Naive thymus-derived CD4-positive, alpha-beta T cell (primary cell): ENCODE data around the gene CFAP43. TPM values are rescaled to one million over a fixed set of nuclear protein-coding genes. Genes with fewer than 3 reads are reported as not detected.

Experiments used
- ATAC-seq: fragments of 150-1000 bp; cut with Tn5 transposase; 2 replicates; pipeline ENCODE4 v1.10.0; 2021; ENCODE audit warnings: mild to moderate bottlenecking, moderate library complexity
- CTCF ChIA-PET: fragments of 350-600 bp; sonication (Branson Sonifier 250); formaldehyde crosslinking; loops from one replicate; lab custom pipeline; 2021; ENCODE audit warnings: antibody characterized with exemption; lab: Charles Lee
- POLR2A ChIA-PET: fragments of 350-600 bp; sonication (Branson Sonifier 250); formaldehyde crosslinking; loops from one replicate; lab custom pipeline; 2021; ENCODE audit warnings: antibody characterized with exemption, inconsistent platforms; lab: Charles Lee
- DNase-seq, 9 donors: peaks; one replicate each; pipeline versions ENCODE4 v3.0.0 to v3.0.0-alpha.2; 2020 to 2022; ENCODE audit warnings: mixed read lengths in 1 of 9
- H3K27ac ChIP-seq: one replicate; pipeline ENCODE4 v1.7.0; 2013; ENCODE audit warnings: mild to moderate bottlenecking, low read depth, low read length, moderate library complexity
- H3K27me3 ChIP-seq, 2 donors: one replicate each; pipeline ENCODE4 v1.7.0; 2013; ENCODE audit warnings: low read length in 2 of 2, mild to moderate bottlenecking in 2 of 2, moderate library complexity in 2 of 2; ENCODE audit not compliant: control insufficient read depth in 2 of 2, insufficient read depth in 2 of 2
- H3K36me3 ChIP-seq, 3 experiments: 1 replicate in 2 of 3; 2 replicates in 1 of 3; pipeline ENCODE4 v1.7.0; 2013; ENCODE audit warnings: low read length in 3 of 3, mild to moderate bottlenecking in 3 of 3, moderate library complexity in 1 of 3; ENCODE audit not compliant: insufficient read depth in 3 of 3, control insufficient read depth in 2 of 3
- H3K4me1 ChIP-seq, 2 donors: one replicate each; pipeline ENCODE4 v1.7.0; 2013; ENCODE audit warnings: low read length in 2 of 2, mild to moderate bottlenecking in 2 of 2, moderate library complexity in 1 of 2; ENCODE audit not compliant: control insufficient read depth in 2 of 2, insufficient read depth in 2 of 2
- H3K4me3 ChIP-seq: 2 replicates; pipeline ENCODE4 v1.7.0; 2013; ENCODE audit warnings: mild to moderate bottlenecking, low read length
- H3K9me3 ChIP-seq, 3 experiments: 1 replicate in 2 of 3; 2 replicates in 1 of 3; pipeline ENCODE4 v1.7.0; 2013; ENCODE audit warnings: low read length in 3 of 3; ENCODE audit not compliant: control insufficient read depth in 2 of 3
- H3K27ac Mint-ChIP-seq, 9 donors: one replicate each; pipeline ENCODE4 v1.8.0; 2020 to 2022; ENCODE audit warnings: mixed read lengths in 9 of 9, mild to moderate bottlenecking in 8 of 9, moderate library complexity in 5 of 9, inconsistent platforms in 2 of 9
- H3K27me3 Mint-ChIP-seq, 5 donors: one replicate each; pipeline ENCODE4 v1.8.0; 2021 to 2022; ENCODE audit warnings: mixed read lengths in 5 of 5, mild to moderate bottlenecking in 1 of 5
- H3K36me3 Mint-ChIP-seq, 5 donors: one replicate each; pipeline ENCODE4 v1.8.0; 2020 to 2022; ENCODE audit warnings: mixed read lengths in 5 of 5, mild to moderate bottlenecking in 3 of 5, inconsistent platforms in 1 of 5
- H3K4me1 Mint-ChIP-seq, 7 donors: one replicate each; pipeline ENCODE4 v1.8.0; 2020 to 2022; ENCODE audit warnings: mixed read lengths in 7 of 7, mild to moderate bottlenecking in 3 of 7, inconsistent platforms in 1 of 7
- H3K4me3 Mint-ChIP-seq, 10 donors: one replicate each; pipeline ENCODE4 v1.8.0; 2020 to 2022; ENCODE audit warnings: mild to moderate bottlenecking in 10 of 10, mixed read lengths in 10 of 10, moderate library complexity in 6 of 10, inconsistent platforms in 2 of 10
- H3K9me3 Mint-ChIP-seq, 11 donors: one replicate each; pipeline ENCODE4 v1.8.0; 2020 to 2022; ENCODE audit warnings: mixed read lengths in 11 of 11, mild to moderate bottlenecking in 4 of 11, inconsistent platforms in 1 of 11, moderate library complexity in 1 of 11
- intact Hi-C, 2 donors: fragments of 100-400 bp; cut with micrococcal nuclease; formaldehyde crosslinking; loops; one replicate each; pipeline ENCODE4 v1.15.1; 2023
- polyA plus RNA-seq, 2 donors: library from polyadenylated mRNA; unstranded; fragments of 300-500 nt; fragmentation: Illumina TruSeq; gene quantifications; one replicate each; pipeline ENCODE4 v1.2.3, GENCODE V29; 2021
- total RNA-seq, 6 experiments: library from RNA in 5 of 6; stranded (reverse) in 5 of 6; gene quantifications; 1 replicate in 5 of 6; 2 replicates in 1 of 6; pipeline ENCODE4 v1.2.3 and lab custom pipeline; 2021 to 2026

CFAP43 gene
- total and polyA plus RNA-seq, 7 experiments from 2014 or later: 0.14 to 0.17 TPM; not detected in 5

DNA sequence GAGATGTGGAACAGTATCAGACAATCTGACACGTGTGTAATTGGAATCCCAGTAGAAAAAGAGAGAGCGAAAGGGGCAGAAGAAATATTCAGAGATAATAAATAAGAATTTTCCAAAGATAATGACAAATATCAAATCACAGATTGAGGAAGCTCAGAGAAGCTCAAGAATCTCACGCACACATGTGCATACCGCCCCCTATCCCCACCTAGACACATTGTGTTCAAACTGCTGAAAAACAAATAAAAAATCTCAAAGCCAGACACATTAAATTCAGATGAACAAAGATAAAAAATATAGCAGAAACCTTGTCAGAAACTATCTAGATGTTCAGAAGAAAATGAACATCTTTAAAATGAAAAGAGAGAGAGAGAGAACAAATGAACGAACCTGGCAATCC lies 92.9 kb downstream of the CFAP43 start:
- Histone ChIP-seq H3K36me3 (no peaks in the 10 kb centered on the region), H3K9me3 (no peaks in the 10 kb centered on the region), H3K4me3 (no peak overlapping the region), H3K27me3 (peaks cover 0 to 3% of the 10 kb centered on the region in 2 donors), H3K4me1 (no peaks in the 10 kb centered on the region), H3K27ac (no peak overlapping the region)
- H3K27me3 Mint-ChIP-seq: peaks cover 1 to 49% (median 11%) of the 10 kb centered on the region in 5 donors
- H3K4me1 Mint-ChIP-seq: no peaks in the 10 kb centered on the region
- ChIA-PET POLR2A (no interaction called here), CTCF (interaction anchor here (1.4 kb wide), 1 partner anchor 17 kb away, joined by 5 read pairs; no protein-coding TSS in a partner anchor)
- no peak overlapping the region for H3K27ac Mint-ChIP-seq
- intact Hi-C loops: loop anchor here in 1 of 2 donors (1.0 kb wide), 1 partner anchor 251 kb away; no protein-coding TSS in a partner anchor
- H3K9me3 Mint-ChIP-seq: no peaks in the 10 kb centered on the region
- DNase-seq: peak in 2 of 9 donors; percentile 8 to 14
- H3K4me3 Mint-ChIP-seq: no peak overlapping the region
- peak; percentile 65 for ATAC-seq
- H3K36me3 Mint-ChIP-seq: peaks cover 0 to 3% (median 0%) of the 10 kb centered on the region in 5 donors

DNA sequence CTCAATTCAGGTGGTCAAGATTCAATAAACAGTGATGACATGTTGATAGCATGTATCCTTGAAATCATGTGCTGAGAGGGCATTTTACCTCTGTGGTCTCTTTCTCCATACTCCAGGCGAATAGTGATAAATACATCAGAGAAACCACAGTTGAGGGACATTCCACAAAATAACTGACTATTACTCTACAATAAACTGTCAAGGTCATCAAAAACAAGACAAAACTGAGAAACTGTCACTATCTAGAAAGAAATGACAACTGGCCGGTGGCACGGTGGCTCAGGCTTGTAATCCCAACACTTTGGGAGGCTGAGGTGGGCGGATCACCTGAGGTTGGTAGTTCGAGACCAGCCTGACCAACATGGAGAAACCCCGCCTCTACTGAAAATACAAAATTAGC lies 94.0 kb downstream of the CFAP43 start:
- Mint-ChIP-seq H3K9me3 (no peaks in the 10 kb centered on the region), H3K27ac (no peak overlapping the region), H3K4me3 (no peak overlapping the region), H3K4me1 (no peaks in the 10 kb centered on the region), H3K27me3 (peaks cover 0 to 52% (median 18%) of the 10 kb centered on the region in 5 donors), H3K36me3 (peaks cover 0 to 4% (median 0%) of the 10 kb centered on the region in 5 donors)
- no peak overlapping the region for H3K4me3 ChIP-seq
- H3K4me1 ChIP-seq: no peaks in the 10 kb centered on the region
- no peak overlapping the region for H3K27ac ChIP-seq
- CTCF ChIA-PET: interaction anchor here (0.6 to 0.7 kb wide), 2 partner anchors 176 to 365 kb away, joined by 3 read pairs; no protein-coding TSS in a partner anchor
- intact Hi-C loops: no loop called here
- no peaks in the 10 kb centered on the region for H3K36me3 ChIP-seq
- H3K27me3 ChIP-seq: peaks cover 0 to 6% of the 10 kb centered on the region in 2 donors
- POLR2A ChIA-PET: interaction anchor here (1.4 kb wide), 1 partner anchor 16 kb away, joined by 5 read pairs; the partner anchor contains the start of gene SFR1
- H3K9me3 ChIP-seq: no peaks in the 10 kb centered on the region
- no peak for ATAC-seq
- no peak for DNase-seq

DNA sequence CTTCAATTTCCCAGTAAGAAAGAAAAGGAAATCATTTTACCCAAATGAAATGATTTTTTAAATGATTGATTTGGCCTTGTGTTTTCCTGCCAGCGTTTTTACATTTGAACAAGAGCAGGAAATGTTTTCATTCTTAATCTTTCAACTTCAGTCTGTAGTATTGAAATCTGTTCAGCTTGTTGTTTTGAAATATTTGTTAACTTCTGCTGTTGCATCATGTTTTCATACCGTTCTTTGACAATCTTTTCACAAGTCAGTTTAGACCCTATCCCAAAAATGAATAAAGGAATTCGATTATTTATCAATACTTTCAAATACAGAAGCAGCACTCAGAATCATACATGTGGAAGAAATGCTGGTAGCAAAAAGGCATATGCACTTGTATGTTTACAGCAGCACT lies 102.1 kb downstream of the CFAP43 start:
- Mint-ChIP-seq H3K36me3 (peaks cover 4 to 12% (median 7%) of the 10 kb centered on the region in 5 donors), H3K4me3 (no peak overlapping the region), H3K4me1 (peaks cover 0 to 13% (median 4%) of the 10 kb centered on the region in 7 donors), H3K27me3 (peaks cover 7 to 30% (median 20%) of the 10 kb centered on the region in 5 donors), H3K9me3 (no peaks in the 10 kb centered on the region), H3K27ac (no peak overlapping the region)
- Histone ChIP-seq H3K27me3 (peaks cover 0 to 6% of the 10 kb centered on the region in 2 donors), H3K36me3 (no peaks in the 10 kb centered on the region), H3K9me3 (no peaks in the 10 kb centered on the region), H3K27ac (no peak overlapping the region), H3K4me1 (no peaks in the 10 kb centered on the region), H3K4me3 (no peak overlapping the region)
- no peak for DNase-seq
- no peak for ATAC-seq
- CTCF ChIA-PET: no interaction called here
- POLR2A ChIA-PET: interaction anchor here (0.6 to 2.6 kb wide), 2 partner anchors 9 to 221 kb away, joined by 5 to 14 read pairs; partner anchors contain the start of gene SFR1
- intact Hi-C loops: no loop called here

DNA sequence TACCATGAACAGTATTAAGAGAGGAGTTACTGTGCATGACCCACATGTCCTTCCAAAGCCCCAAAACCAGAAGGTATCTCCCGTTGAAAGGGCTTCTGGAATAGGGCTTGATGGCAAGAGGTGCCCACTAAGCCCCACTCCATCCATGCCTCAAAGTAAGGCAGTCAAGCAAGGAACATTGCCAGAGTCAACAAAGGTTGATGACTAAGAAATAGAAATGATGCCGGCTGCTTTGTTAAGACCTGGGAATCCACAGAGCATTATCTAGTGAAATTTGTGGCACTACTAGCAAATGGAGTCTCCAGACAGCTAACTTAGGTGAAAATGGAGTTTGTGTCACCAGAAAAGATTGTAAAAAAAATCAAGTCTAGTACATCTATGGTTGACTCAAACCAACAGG lies 104.0 kb downstream of the CFAP43 start:
- Mint-ChIP-seq H3K4me1 (peaks cover 2 to 23% (median 11%) of the 10 kb centered on the region in 7 donors), H3K9me3 (no peaks in the 10 kb centered on the region), H3K36me3 (peaks cover 4 to 9% (median 7%) of the 10 kb centered on the region in 5 donors), H3K4me3 (no peak overlapping the region), H3K27me3 (peaks cover 7 to 14% (median 8%) of the 10 kb centered on the region in 5 donors), H3K27ac (no peak overlapping the region)
- Histone ChIP-seq H3K9me3 (no peaks in the 10 kb centered on the region), H3K27ac (no peak overlapping the region), H3K27me3 (no peaks in the 10 kb centered on the region), H3K36me3 (no peaks in the 10 kb centered on the region), H3K4me1 (peaks cover under 1 to 2% of the 10 kb centered on the region in 2 donors), H3K4me3 (no peak overlapping the region)
- DNase-seq: no peak
- POLR2A ChIA-PET: no interaction called here
- intact Hi-C loops: loop anchor here in 1 of 2 donors (10.0 kb wide), 1 partner anchor 1733 kb away; the partner anchor contains the start of gene NFKB2
- CTCF ChIA-PET: interaction anchor here (1.3 kb wide), 1 partner anchor 12 kb away, joined by 3 read pairs; no protein-coding TSS in a partner anchor
- no peak for ATAC-seq

DNA sequence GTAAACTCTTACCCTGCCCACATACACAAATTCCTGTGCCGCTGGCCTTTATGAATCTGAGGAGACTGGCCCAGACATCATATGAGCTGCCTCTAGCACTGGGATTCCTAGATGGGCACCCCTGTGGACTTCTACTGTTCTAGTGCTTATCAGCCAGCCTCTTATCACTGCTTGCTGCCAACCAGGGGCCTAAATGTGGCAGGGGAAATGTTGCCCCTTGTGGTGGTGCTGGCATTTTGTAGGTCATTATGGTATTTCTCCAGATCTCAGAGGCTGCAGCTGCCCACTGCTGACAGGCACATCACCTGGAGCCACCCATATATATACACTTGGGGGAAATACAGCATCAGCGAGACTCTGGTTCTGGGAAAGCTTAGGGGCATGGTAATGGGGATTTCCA lies 104.8 kb downstream of the CFAP43 start:
- H3K27me3 ChIP-seq: no peaks in the 10 kb centered on the region
- no peaks in the 10 kb centered on the region for H3K9me3 ChIP-seq
- CTCF ChIA-PET: interaction anchor here (1.3 kb wide), 1 partner anchor 13 kb away, joined by 3 read pairs; no protein-coding TSS in a partner anchor
- H3K4me1 Mint-ChIP-seq: peaks cover 8 to 29% (median 19%) of the 10 kb centered on the region in 7 donors
- H3K36me3 Mint-ChIP-seq: peaks cover 4 to 9% (median 7%) of the 10 kb centered on the region in 5 donors
- no peak overlapping the region for H3K4me3 Mint-ChIP-seq
- DNase-seq: no peak
- no peak overlapping the region for H3K4me3 ChIP-seq
- H3K27ac ChIP-seq: no peak overlapping the region
- intact Hi-C loops: loop anchor here in 1 of 2 donors (10.0 kb wide), 1 partner anchor 1733 kb away; the partner anchor contains the start of gene NFKB2
- H3K36me3 ChIP-seq: no peaks in the 10 kb centered on the region
- peak overlapping the region in 1 of 9 donors; percentile 5 for H3K27ac Mint-ChIP-seq
- ATAC-seq: peak; percentile 45
- peaks cover 0 to 6% (median under 1%) of the 10 kb centered on the region in 5 donors for H3K27me3 Mint-ChIP-seq
- peaks cover 8 to 9% of the 10 kb centered on the region in 2 donors for H3K4me1 ChIP-seq
- no peaks in the 10 kb centered on the region for H3K9me3 Mint-ChIP-seq
- POLR2A ChIA-PET: no interaction called here

DNA sequence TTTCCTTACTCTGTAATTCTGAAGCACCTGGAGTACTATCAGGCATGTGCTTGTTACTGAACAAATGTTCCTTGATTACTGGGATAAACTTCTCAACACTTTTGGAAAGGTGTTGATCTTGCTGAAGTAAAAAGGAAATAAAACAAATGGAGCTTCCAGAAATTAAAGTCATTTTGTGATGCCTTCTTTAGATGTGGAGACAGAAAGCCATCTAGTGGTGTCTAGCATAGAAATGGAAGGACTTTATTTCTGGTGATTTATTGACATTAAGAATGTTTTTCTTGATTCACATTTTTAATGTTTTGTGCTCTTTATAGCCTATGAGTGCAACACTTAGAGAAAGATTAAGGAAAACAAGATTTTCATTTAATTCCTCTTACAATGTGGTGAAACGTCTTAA lies 108.8 kb downstream of the CFAP43 start:
- Histone ChIP-seq H3K36me3 (peaks cover 0 to 4% (median 0%) of the 10 kb centered on the region in 3 experiments), H3K4me3 (no peak overlapping the region), H3K4me1 (peaks cover 13 to 18% of the 10 kb centered on the region in 2 donors), H3K27me3 (no peaks in the 10 kb centered on the region), H3K9me3 (no peaks in the 10 kb centered on the region), H3K27ac (peak overlapping the region; percentile 95)
- H3K4me1 Mint-ChIP-seq: peaks cover 9 to 47% (median 32%) of the 10 kb centered on the region in 7 donors
- H3K9me3 Mint-ChIP-seq: no peaks in the 10 kb centered on the region
- H3K4me3 Mint-ChIP-seq: peak overlapping the region in 9 of 10 donors; percentile 59 to 97 (median 93)
- POLR2A ChIA-PET: interaction anchor here (0.6 to 0.7 kb wide), 4 partner anchors 47 to 235 kb away, joined by 3 to 4 read pairs (median 3); no protein-coding TSS in a partner anchor
- no peaks in the 10 kb centered on the region for H3K27me3 Mint-ChIP-seq
- DNase-seq (peak in 3 of 9 donors; percentile 4 to 10 (median 5)), ATAC-seq (no peak)
- H3K36me3 Mint-ChIP-seq: peaks cover 4 to 9% (median 7%) of the 10 kb centered on the region in 5 donors
- CTCF ChIA-PET: interaction anchor here (0.6 to 1.5 kb wide), 8 partner anchors 14 to 235 kb away, joined by 3 to 5 read pairs (median 4); no protein-coding TSS in a partner anchor
- H3K27ac Mint-ChIP-seq: peak overlapping the region in 8 of 9 donors; percentile 21 to 99 (median 86)
- intact Hi-C loops: loop anchor here (1.0 to 10.0 kb wide), 11 partner anchors 41 to 1729 kb away; partner anchors contain the start of genes CFAP58 (in 2 of the 2), ITPRIP (in 1 of the 2), NFKB2 (in 1 of the 2) and TAF5 (in 1 of the 2)
